ENCODE measurements around the gene CACNB2. TPM values are rescaled to one million over a fixed set of nuclear protein-coding genes. Genes with fewer than 3 reads are reported as not detected.

The CACNB2 gene
- total and polyA plus RNA-seq, 10 of the 15 experiments (the other 5 are each of a cell fraction or from before 2014, with no cell fraction given), result 0.62 to 8.1 (median 1.2) TPM

- TF ChIP-seq IKZF1 (conservative IDR thresholded peaks at IDR 0.05), result no peak
- no peak for TF ChIP-seq HDAC2 (IDR thresholded peaks at IDR 0.05)
- TF ChIP-seq IRF5 (IDR thresholded peaks at IDR 0.05; ENCODE audit: borderline replicate concordance), result no peak
These were observed 7.2 kb upstream of the CACNB2 start (continued) for GRCh38 chr10:18133046-18133445.

- DNase-seq (ENCODE audit: low read depth, low spot score) (no peak), ATAC-seq (no peak), FAIRE-seq (no peak)
- H3K4me3 ChIP-seq, result no peak overlapping the region
- no TSS peak for BruUV-seq (replicated peaks)
- H3K9me3 ChIP-seq (replicated peaks; ENCODE audit: control insufficient read depth, insufficient read depth, low read length), result no peaks in the 10 kb centered on the region
- no peaks in the 10 kb centered on the region for H3K79me2 ChIP-seq (ENCODE audit: control insufficient read depth, insufficient read depth, low read length)
- H3K27ac ChIP-seq (ENCODE audit: control insufficient read depth, insufficient read depth), result no peak overlapping the region
- no peaks in the 10 kb centered on the region for H3K4me1 ChIP-seq (ENCODE audit: control insufficient read depth, insufficient read depth, low read length)
- CTCF ChIA-PET, result no interaction called here
- in situ Hi-C loops (cut with MboI) (no loop called here), intact Hi-C loops (cut with micrococcal nuclease; ENCODE audit: unreplicated experiment) (no loop called here)
- TF ChIP-seq EP300 (IDR thresholded peaks at IDR 0.05; ENCODE audit: borderline replicate concordance in 1 of 2, control insufficient read depth in 1 of 2, low read depth in 2 of 2, low read length in 2 of 2), result no peak
- no peak for TF ChIP-seq BCLAF1 (IDR thresholded peaks at IDR 0.05)
- TF ChIP-seq ZZZ3 (IDR thresholded peaks at IDR 0.05; ENCODE audit: control insufficient read depth, insufficient read length, low read depth), result no peak
- TF ChIP-seq SRF (IDR thresholded peaks at IDR 0.05; ENCODE audit: low read depth in 2 of 2, low read length in 2 of 2), result no peak
- TF ChIP-seq RUNX3 (IDR thresholded peaks at IDR 0.05; ENCODE audit: low read length), result no peak
- no peak for TF ChIP-seq CBX5 (IDR thresholded peaks at IDR 0.05; ENCODE audit: low read depth)
- no peak for TF ChIP-seq ZBTB4 (CRISPR knock-in tag; IDR thresholded peaks at IDR 0.05)
- no peak for TF ChIP-seq NRF1 (conservative IDR thresholded peaks at IDR 0.05; ENCODE audit: low read depth, low read length)
- no peaks in the 10 kb centered on the region for H3K36me3 ChIP-seq (ENCODE audit: control insufficient read depth in 2 of 2, insufficient read depth in 2 of 2, low read length in 1 of 2)
- WGBS (ENCODE audit: insufficient coverage, insufficient replicate concordance, low lambda C conversion rate, missing lambda C conversion rate), result 38% methylated on average over 8 of the region's 8 CpGs
- no peaks in the 10 kb centered on the region for H3K27me3 ChIP-seq (replicated peaks in 1 of 2; ENCODE audit: control insufficient read depth in 2 of 2, insufficient read depth in 2 of 2, low read length in 1 of 2)
- no peak overlapping the region for H3K4me2 ChIP-seq (ENCODE audit: control insufficient read depth, insufficient read depth)
- SMC1A ChIA-PET (ENCODE audit: uncharacterized antibody, unreplicated experiment), result interaction anchor here (1.1 kb wide), 1 partner anchor 13 kb away, joined by 3 read pairs; no protein-coding TSS in a partner anchor
- POLR2A ChIA-PET, result no interaction called here
- H3K9ac ChIP-seq (ENCODE audit: control insufficient read depth, insufficient read depth, low read length), result no peak overlapping the region
- H2AFZ ChIP-seq (ENCODE audit: control insufficient read depth, low read depth, low read length), result no peak overlapping the region
- RAD21 ChIA-PET (ENCODE audit: unreplicated experiment), result no interaction called here
- H4K20me1 ChIP-seq (ENCODE audit: control insufficient read depth, insufficient read depth), result no peaks in the 10 kb centered on the region
These were observed 5.7 kb upstream of the CACNB2 start for GRCh38 chr10:18134509-18134908.

All from GM12878 (cell line).